HG03439 (cell line): ENCODE data around the gene B3GALT5.

Experiments used
- ATAC-seq: cut with Tn5 transposase; IDR thresholded peaks from one replicate; pipeline ENCODE4 v1.9.1; 2021; ENCODE audit warnings: mild to moderate bottlenecking, moderate library complexity; ENCODE audit not compliant: unreplicated experiment

Gene B3GALT5

GRCh38 chr21:39663742-39664492 is 51.2 kb downstream of the B3GALT5 start:
- no peak for ATAC-seq

GRCh38 chr21:39664586-39664985 is 51.8 kb downstream of the B3GALT5 start:
- ATAC-seq, result no peak

GRCh38 chr21:39666026-39666425 is 53.3 kb downstream of the B3GALT5 start:
- no peak for ATAC-seq

- no peak for ATAC-seq
Observed at GRCh38 chr21:39666681-39667315, 54.1 kb downstream of the B3GALT5 start.

GRCh38 chr21:39667353-39667891 is 54.7 kb downstream of the B3GALT5 start:
- no peak for ATAC-seq

- no peak for ATAC-seq
Observed at GRCh38 chr21:39668369-39668768, 55.6 kb downstream of the B3GALT5 start.

- no peak for ATAC-seq
Observed at GRCh38 chr21:39669485-39669884, 56.7 kb downstream of the B3GALT5 start.

- no peak for ATAC-seq
Observed at GRCh38 chr21:39669976-39670661, 57.4 kb downstream of the B3GALT5 start.

GRCh38 chr21:39670701-39671100 is 58.0 kb downstream of the B3GALT5 start:
- ATAC-seq, result no peak

GRCh38 chr21:39671986-39672385 is 59.2 kb downstream of the B3GALT5 start:
- ATAC-seq, result no peak

GRCh38 chr21:39673163-39673562 is 60.4 kb downstream of the B3GALT5 start:
- ATAC-seq, result no peak

- no peak for ATAC-seq
Observed at GRCh38 chr21:39673736-39674135, 61.0 kb downstream of the B3GALT5 start.

GRCh38 chr21:39674801-39675200 is 62.1 kb downstream of the B3GALT5 start:
- no peak for ATAC-seq

- ATAC-seq, result no peak
Observed at GRCh38 chr21:39675590-39675989, 62.9 kb downstream of the B3GALT5 start.

- no peak for ATAC-seq
Observed at GRCh38 chr21:39675993-39676661, 63.4 kb downstream of the B3GALT5 start.

GRCh38 chr21:39680216-39680615 is 67.5 kb downstream of the B3GALT5 start:
- ATAC-seq, result no peak

GRCh38 chr21:39681257-39681656 is 68.5 kb downstream of the B3GALT5 start:
- no peak for ATAC-seq

- no peak for ATAC-seq
Observed at GRCh38 chr21:39681845-39682244, 69.1 kb downstream of the B3GALT5 start.

- ATAC-seq, result no peak
Observed at GRCh38 chr21:39685236-39685635, 72.5 kb downstream of the B3GALT5 start.

GRCh38 chr21:39685991-39686390 is 73.3 kb downstream of the B3GALT5 start:
- no peak for ATAC-seq
